Liver (tissue), 3 donors: ENCODE data around the gene IGHMBP2.

Experiments
- ATF3 ChIP-seq: IDR thresholded peaks from 2 replicates; pipeline ENCODE4 v1.6.1; 2016; ENCODE audit warnings: antibody characterized with exemption
- CTCF ChIP-seq: fragments of 150-350 bp; IDR thresholded peaks from 2 replicates; pipeline ENCODE4 v1.5.1; 2017; ENCODE audit warnings: improper control_type of control experiment, low read depth, low read length; ENCODE audit not compliant: missing input control
- MAX ChIP-seq: IDR thresholded peaks from 2 replicates; pipeline ENCODE4 v1.6.1; 2016; ENCODE audit warnings: antibody characterized with exemption
- SP1 ChIP-seq: IDR thresholded peaks from 2 replicates; pipeline ENCODE4 v1.6.1; 2018; ENCODE audit warnings: antibody characterized with exemption, mild to moderate bottlenecking
- YY1 ChIP-seq: IDR thresholded peaks from 2 replicates; pipeline ENCODE4 v1.6.1; 2016; ENCODE audit warnings: antibody characterized with exemption, mild to moderate bottlenecking
- donor health status: healthy.
- donor health status: healthy.

- TF ChIP-seq CTCF (no peak), ATF3 (no peak), MAX (no peak), SP1 (no peak), YY1 (no peak)
Measured at GRCh38 chr11:68958211-68958610, 54.5 kb downstream of the IGHMBP2 start.
